Activated CD4-positive, alpha-beta T cell treated with anti-CD3 and anti-CD28 coated beads for 36 hours (primary cell): ENCODE results near the gene MSI2. TPM values are rescaled to one million over a fixed set of nuclear protein-coding genes. Genes with fewer than 3 reads are reported as not detected.

ENCODE experiments used
- ATAC-seq: fragments of 200-7000 bp; cut with Tn5 transposase; one replicate; pipeline ENCODE4 v1.10.0; 2021; ENCODE audit warnings: mild to moderate bottlenecking, moderate library complexity
- CTCF ChIA-PET: fragments of 350-600 bp; sonication (Branson Sonifier 250); formaldehyde crosslinking; loops from one replicate; lab custom pipeline; 2021; ENCODE audit warnings: antibody characterized with exemption; lab: Charles Lee
- POLR2A ChIA-PET: fragments of 350-600 bp; sonication (Branson Sonifier 250); formaldehyde crosslinking; loops from one replicate; lab custom pipeline; 2021; ENCODE audit warnings: antibody characterized with exemption, inconsistent platforms; lab: Charles Lee
- DNase-seq: peaks from one replicate; pipeline ENCODE4 v3.0.0-alpha.2; 2020
- H3K27ac Mint-ChIP-seq: one replicate; pipeline ENCODE4 v1.8.0; 2021; ENCODE audit warnings: mixed read lengths
- H3K27me3 Mint-ChIP-seq: one replicate; pipeline ENCODE4 v1.8.0; 2021; ENCODE audit warnings: mixed read lengths
- H3K36me3 Mint-ChIP-seq: one replicate; pipeline ENCODE4 v1.8.0; 2021; ENCODE audit warnings: low read depth, mixed read lengths
- H3K4me1 Mint-ChIP-seq: one replicate; pipeline ENCODE4 v1.8.0; 2021; ENCODE audit warnings: mixed read lengths
- H3K4me3 Mint-ChIP-seq: one replicate; pipeline ENCODE4 v1.8.0; 2021; ENCODE audit warnings: mild to moderate bottlenecking, moderate library complexity, mixed read lengths
- H3K9me3 Mint-ChIP-seq: one replicate; pipeline ENCODE4 v1.8.0; 2021; ENCODE audit warnings: low read depth, mixed read lengths
- intact Hi-C, 2 experiments: fragments of 100-400 bp; cut with DNase I in 1 of 2; cut with micrococcal nuclease in 1 of 2; formaldehyde crosslinking; loops; one replicate each; pipeline versions ENCODE4 v1.14.2 to v1.15.1; 2022 to 2024; cut with DNase I, micrococcal nuclease
- total RNA-seq, 2 experiments: library from RNA; stranded (reverse); gene quantifications; one replicate each; pipeline ENCODE4 v1.2.3, GENCODE V29; 2021

The MSI2 gene
- total RNA-seq, 2 experiments from 2014 or later, result 55.3 to 57.2 TPM

GRCh38 chr17:57665696-57666095 lies 409.4 kb downstream of the MSI2 start:
- ATAC-seq, result no peak
- POLR2A ChIA-PET, result no interaction called here
- intact Hi-C loops, result no loop called here
- Mint-ChIP-seq H3K4me1 (peaks cover 6% of the 10 kb centered on the region), H3K9me3 (no peaks in the 10 kb centered on the region), H3K4me3 (no peak overlapping the region), H3K27ac (no peak overlapping the region), H3K36me3 (no peaks in the 10 kb centered on the region), H3K27me3 (no peaks in the 10 kb centered on the region)
- no peak for DNase-seq
- CTCF ChIA-PET, result interaction anchor here (0.5 to 2.3 kb wide), 5 partner anchors 12 to 501 kb away, joined by 3 to 5 read pairs (median 3); no protein-coding TSS in a partner anchor

- Mint-ChIP-seq H3K36me3 (no peaks in the 10 kb centered on the region), H3K4me3 (no peak overlapping the region), H3K27ac (no peak overlapping the region), H3K27me3 (no peaks in the 10 kb centered on the region), H3K9me3 (no peaks in the 10 kb centered on the region), H3K4me1 (peaks cover 10% of the 10 kb centered on the region)
- no peak for DNase-seq
- ATAC-seq, result no peak
- ChIA-PET CTCF (interaction anchor here (0.7 to 2.3 kb wide), 4 partner anchors 11 to 423 kb away, joined by 3 to 5 read pairs (median 3); no protein-coding TSS in a partner anchor), POLR2A (no interaction called here)
- intact Hi-C loops, result no loop called here
These were observed 410.0 kb downstream of the MSI2 start for GRCh38 chr17:57666201-57666870.

GRCh38 chr17:57666946-57667345 lies 410.6 kb downstream of the MSI2 start:
- no peak for ATAC-seq
- Mint-ChIP-seq H3K36me3 (no peaks in the 10 kb centered on the region), H3K4me3 (no peak overlapping the region), H3K9me3 (no peaks in the 10 kb centered on the region), H3K27me3 (no peaks in the 10 kb centered on the region), H3K4me1 (peaks cover 15% of the 10 kb centered on the region), H3K27ac (no peak overlapping the region)
- no peak for DNase-seq
- POLR2A ChIA-PET, result no interaction called here
- intact Hi-C loops, result no loop called here
- CTCF ChIA-PET, result interaction anchor here (0.8 to 2.3 kb wide), 2 partner anchors 387 to 424 kb away, joined by 3 to 5 read pairs; no protein-coding TSS in a partner anchor

- Mint-ChIP-seq H3K9me3 (no peaks in the 10 kb centered on the region), H3K27me3 (no peaks in the 10 kb centered on the region), H3K4me1 (peaks cover 17% of the 10 kb centered on the region), H3K27ac (no peak overlapping the region), H3K4me3 (no peak overlapping the region), H3K36me3 (no peaks in the 10 kb centered on the region)
- POLR2A ChIA-PET, result no interaction called here
- ATAC-seq (no peak), DNase-seq (no peak)
- CTCF ChIA-PET, result no interaction called here
- intact Hi-C loops, result no loop called here
These were observed 411.2 kb downstream of the MSI2 start for GRCh38 chr17:57667461-57667923.

GRCh38 chr17:57668332-57668731 lies 412.0 kb downstream of the MSI2 start:
- Mint-ChIP-seq H3K36me3 (no peaks in the 10 kb centered on the region), H3K9me3 (no peaks in the 10 kb centered on the region), H3K27me3 (no peaks in the 10 kb centered on the region), H3K4me3 (no peak overlapping the region), H3K4me1 (peaks cover 17% of the 10 kb centered on the region), H3K27ac (no peak overlapping the region)
- intact Hi-C loops, result no loop called here
- no peak for DNase-seq
- ATAC-seq, result no peak
- POLR2A ChIA-PET, result interaction anchor here (0.6 kb wide), 1 partner anchor 570 kb away, joined by 4 read pairs; no protein-coding TSS in a partner anchor
- CTCF ChIA-PET, result no interaction called here

GRCh38 chr17:57669671-57670529 lies 413.6 kb downstream of the MSI2 start:
- H3K4me3 Mint-ChIP-seq, result no peak overlapping the region
- H3K27ac Mint-ChIP-seq, result no peak overlapping the region
- H3K9me3 Mint-ChIP-seq, result no peaks in the 10 kb centered on the region
- H3K27me3 Mint-ChIP-seq, result no peaks in the 10 kb centered on the region
- intact Hi-C loops, result loop anchor here (2.0 to 10.0 kb wide), 4 partner anchors 65 to 535 kb away; no protein-coding TSS in a partner anchor
- ATAC-seq (no peak), DNase-seq (no peak)
- ChIA-PET POLR2A (interaction anchor here (0.6 kb wide), 1 partner anchor 92 kb away, joined by 3 read pairs; no protein-coding TSS in a partner anchor), CTCF (interaction anchor here (1.0 to 3.8 kb wide), 4 partner anchors 11 to 463 kb away, joined by 3 to 56 read pairs (median 26); no protein-coding TSS in a partner anchor)
- peaks cover 2% of the 10 kb centered on the region for H3K36me3 Mint-ChIP-seq
- peaks cover 17% of the 10 kb centered on the region for H3K4me1 Mint-ChIP-seq

- peak; percentile 46 for DNase-seq
- peak overlapping the region; percentile 29 for H3K27ac Mint-ChIP-seq
- peak; percentile 89 for ATAC-seq
- H3K27me3 Mint-ChIP-seq, result no peaks in the 10 kb centered on the region
- H3K4me3 Mint-ChIP-seq, result no peak overlapping the region
- intact Hi-C loops, result loop anchor here (2.0 to 10.0 kb wide), 4 partner anchors 66 to 536 kb away; no protein-coding TSS in a partner anchor
- ChIA-PET POLR2A (interaction anchor here (0.6 to 1.3 kb wide), 2 partner anchors 93 to 428 kb away, joined by 3 read pairs; no protein-coding TSS in a partner anchor), CTCF (interaction anchor here (0.6 to 3.8 kb wide), 24 partner anchors 8 to 613 kb away, joined by 3 to 56 read pairs (median 4); no protein-coding TSS in a partner anchor)
- H3K4me1 Mint-ChIP-seq, result peaks cover 17% of the 10 kb centered on the region
- peaks cover 2% of the 10 kb centered on the region for H3K36me3 Mint-ChIP-seq
- no peaks in the 10 kb centered on the region for H3K9me3 Mint-ChIP-seq
These were observed 414.6 kb downstream of the MSI2 start for GRCh38 chr17:57670769-57671569.

GRCh38 chr17:57671667-57672632 lies 415.6 kb downstream of the MSI2 start:
- ChIA-PET CTCF (interaction anchor here (0.6 to 3.8 kb wide), 44 partner anchors 8 to 1153 kb away, joined by 3 to 56 read pairs (median 4); no protein-coding TSS in a partner anchor), POLR2A (interaction anchor here (1.3 kb wide), 1 partner anchor 429 kb away, joined by 3 read pairs; no protein-coding TSS in a partner anchor)
- no peak overlapping the region for H3K4me3 Mint-ChIP-seq
- peaks cover 2% of the 10 kb centered on the region for H3K36me3 Mint-ChIP-seq
- H3K27me3 Mint-ChIP-seq, result no peaks in the 10 kb centered on the region
- peak; percentile 85 for DNase-seq
- H3K9me3 Mint-ChIP-seq, result no peaks in the 10 kb centered on the region
- ATAC-seq, result peak; percentile 83
- intact Hi-C loops, result loop anchor here (1.0 to 10.0 kb wide), 8 partner anchors 67 to 541 kb away; no protein-coding TSS in a partner anchor
- H3K4me1 Mint-ChIP-seq, result peaks cover 17% of the 10 kb centered on the region
- H3K27ac Mint-ChIP-seq, result peak overlapping the region; percentile 4

- peaks cover 6% of the 10 kb centered on the region for H3K36me3 Mint-ChIP-seq
- intact Hi-C loops, result loop anchor here (1.0 to 10.0 kb wide), 7 partner anchors 74 to 542 kb away; no protein-coding TSS in a partner anchor
- ChIA-PET CTCF (interaction anchor here (0.6 to 3.8 kb wide), 12 partner anchors 10 to 429 kb away, joined by 3 to 56 read pairs (median 5); no protein-coding TSS in a partner anchor), POLR2A (no interaction called here)
- no peak for ATAC-seq
- H3K9me3 Mint-ChIP-seq, result no peaks in the 10 kb centered on the region
- DNase-seq, result no peak
- H3K27ac Mint-ChIP-seq, result no peak overlapping the region
- peaks cover 17% of the 10 kb centered on the region for H3K4me1 Mint-ChIP-seq
- H3K27me3 Mint-ChIP-seq, result no peaks in the 10 kb centered on the region
- no peak overlapping the region for H3K4me3 Mint-ChIP-seq
These were observed 416.6 kb downstream of the MSI2 start for GRCh38 chr17:57672971-57673370.
